Thoracic aorta (tissue), 2 donors: ENCODE data around the gene PHIP. TPM values are rescaled to one million over a fixed set of nuclear protein-coding genes. Genes with fewer than 3 reads are reported as not detected.

Experiments
- ATAC-seq: fragments of 150-250 bp; one replicate; pipeline ENCODE4 v1.8.0; 2017; ENCODE audit warnings: low read depth; ENCODE audit not compliant: insufficient number of reproducible peaks, low FRiP score
- DNase-seq: peaks from one replicate; pipeline ENCODE4 v3.0.0-alpha.2; 2020; ENCODE audit warnings: low spot score
- H3K27ac ChIP-seq, 2 donors: fragments of 200-600 bp; sonication (generic); 1 replicate in 1 of 2; 2 replicates in 1 of 2; pipeline ENCODE4 v1.5.1; 2016; ENCODE audit warnings: mild to moderate bottlenecking in 2 of 2, moderate library complexity in 2 of 2
- H3K27me3 ChIP-seq: fragments of 200-600 bp; sonication (generic); replicated peaks from 2 replicates; pipeline ENCODE4 v1.6.0; 2016; ENCODE audit warnings: mild to moderate bottlenecking; ENCODE audit not compliant: insufficient read depth
- H3K36me3 ChIP-seq: fragments of 200-600 bp; sonication (generic); one replicate; pipeline ENCODE4 v1.5.1; 2016
- H3K4me1 ChIP-seq, 2 donors: fragments of 200-600 bp; sonication (generic); 1 replicate in 1 of 2; 2 replicates in 1 of 2; pipeline versions ENCODE4 v1.5.1 to v1.6.0; 2016; ENCODE audit warnings: low read depth in 2 of 2, mild to moderate bottlenecking in 1 of 2; ENCODE audit not compliant: control insufficient read depth in 1 of 2
- H3K4me3 ChIP-seq: fragments of 200-600 bp; sonication (generic); 2 replicates; pipeline ENCODE4 v1.5.1; 2016; ENCODE audit warnings: mild to moderate bottlenecking
- H3K9me3 ChIP-seq: fragments of 200-600 bp; sonication (generic); 2 replicates; pipeline ENCODE4 v1.5.1; 2016
- CTCF ChIP-seq: fragments of 200-600 bp; sonication (generic); IDR thresholded peaks from one replicate; pipeline ENCODE4 v1.5.1; 2019; ENCODE audit warnings: antibody characterized with exemption
- total RNA-seq, 2 donors: library from RNA; depleted of rRNA; stranded (reverse); fragments of >200 nt; gene quantifications; one replicate each; pipeline versions ENCODE4 v1.1.0 to v1.2.3, GENCODE V29; 2016

The PHIP gene
- total RNA-seq, 2 donors from 2014 or later = 25.0 to 35.6 TPM

GRCh38 chr6:78999737-79000136 is 78.3 kb downstream of the PHIP start:
- DNase-seq = no peak
- Histone ChIP-seq H3K27ac (no peak overlapping the region), H3K36me3 (peaks cover 38% of the 10 kb centered on the region), H3K9me3 (no peaks in the 10 kb centered on the region), H3K4me1 (peaks cover 4% of the 10 kb centered on the region in 2 donors), H3K4me3 (no peak overlapping the region), H3K27me3 (no peaks in the 10 kb centered on the region)
- ATAC-seq = no peak
- TF ChIP-seq CTCF = no peak

DNA sequence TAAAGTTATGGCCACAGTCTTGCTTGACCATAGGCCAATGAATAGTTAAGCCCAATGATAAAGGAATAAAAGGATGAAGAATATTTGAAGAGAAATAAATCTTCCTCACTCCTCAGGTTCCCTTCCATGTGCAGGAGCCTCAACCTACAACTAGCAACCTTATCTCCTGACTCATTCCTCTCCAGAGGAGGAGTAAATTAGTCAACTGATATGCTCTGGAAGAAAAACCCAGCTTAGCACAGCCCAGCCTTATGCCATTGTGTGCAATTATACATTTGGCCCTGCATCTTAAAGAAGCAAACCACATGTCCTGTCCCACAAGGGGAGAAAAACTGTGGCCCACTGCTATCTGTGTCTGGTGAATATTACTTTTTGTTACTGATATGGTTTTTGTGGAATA is 82.1 kb downstream of the PHIP start:
- Histone ChIP-seq H3K36me3 (peaks cover 45% of the 10 kb centered on the region), H3K9me3 (no peaks in the 10 kb centered on the region), H3K4me1 (no peaks in the 10 kb centered on the region), H3K27me3 (no peaks in the 10 kb centered on the region), H3K4me3 (no peak overlapping the region), H3K27ac (no peak overlapping the region)
- TF ChIP-seq CTCF = no peak
- DNase-seq = no peak
- no peak for ATAC-seq

GRCh38 chr6:78995346-78995745 is 82.7 kb downstream of the PHIP start:
- H3K9me3 ChIP-seq = no peaks in the 10 kb centered on the region
- no peak overlapping the region for H3K27ac ChIP-seq
- DNase-seq = no peak
- H3K4me3 ChIP-seq = no peak overlapping the region
- no peaks in the 10 kb centered on the region for H3K4me1 ChIP-seq
- H3K27me3 ChIP-seq = no peaks in the 10 kb centered on the region
- TF ChIP-seq CTCF = no peak
- no peak for ATAC-seq
- peaks cover 44% of the 10 kb centered on the region for H3K36me3 ChIP-seq

DNA sequence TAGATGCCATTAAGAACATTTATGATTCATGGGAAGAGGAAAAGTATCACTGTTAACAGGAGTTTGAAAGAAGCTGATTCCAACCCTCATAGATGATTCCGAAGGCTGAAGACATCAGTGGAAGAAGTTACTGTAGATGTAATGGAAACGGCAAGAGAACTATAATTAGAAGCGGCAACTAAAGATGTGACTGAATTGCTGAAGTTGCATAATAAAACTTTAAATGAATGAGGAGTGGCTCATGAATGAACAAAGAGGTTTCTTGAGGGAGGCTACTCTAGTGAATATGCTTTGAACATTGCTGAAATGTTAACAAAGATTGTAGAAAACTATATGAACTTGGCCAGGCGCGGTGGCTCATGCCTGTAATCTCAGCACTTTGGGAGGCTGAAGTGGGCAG is 84.1 kb downstream of the PHIP start:
- Histone ChIP-seq H3K9me3 (no peaks in the 10 kb centered on the region), H3K4me1 (no peaks in the 10 kb centered on the region), H3K4me3 (no peak overlapping the region), H3K27ac (no peak overlapping the region), H3K36me3 (peaks cover 56% of the 10 kb centered on the region), H3K27me3 (no peaks in the 10 kb centered on the region)
- DNase-seq (no peak), ATAC-seq (no peak)
- no peak for TF ChIP-seq CTCF

GRCh38 chr6:78989191-78989590 is 88.9 kb downstream of the PHIP start:
- Histone ChIP-seq H3K4me1 (no peaks in the 10 kb centered on the region), H3K4me3 (no peak overlapping the region), H3K27ac (no peak overlapping the region), H3K27me3 (no peaks in the 10 kb centered on the region), H3K9me3 (no peaks in the 10 kb centered on the region), H3K36me3 (peaks cover 50% of the 10 kb centered on the region)
- DNase-seq = no peak
- TF ChIP-seq CTCF = no peak
- no peak for ATAC-seq
